Peyer's patch (tissue), 4 donors: ENCODE measurements around the gene ROR1. TPM values are rescaled to one million over a fixed set of nuclear protein-coding genes. Genes with fewer than 3 reads are reported as not detected.

Source experiments
- DNase-seq, 3 donors: peaks; one replicate each; pipeline ENCODE4 v3.0.0-alpha.2; 2017 to 2019
- H3K27ac ChIP-seq, 4 donors: fragments of 200-600 bp; sonication (generic); one replicate each; pipeline ENCODE4 v1.5.1; 2016 to 2019
- H3K27me3 ChIP-seq, 2 donors: fragments of 200-600 bp; sonication (generic); one replicate each; pipeline ENCODE4 v1.5.1; 2019
- H3K36me3 ChIP-seq, 3 donors: fragments of 200-600 bp; sonication (generic); one replicate each; pipeline ENCODE4 v1.5.1; 2016 to 2019
- H3K4me1 ChIP-seq, 4 donors: fragments of 200-600 bp; sonication (generic); one replicate each; pipeline ENCODE4 v1.5.1; 2016 to 2019
- H3K4me3 ChIP-seq, 4 donors: fragments of 200-600 bp; sonication (generic); 1 replicate in 3 of 4; 2 replicates in 1 of 4; pipeline ENCODE4 v1.5.1; 2016 to 2019; ENCODE audit warnings: mild to moderate bottlenecking in 1 of 4
- H3K9me3 ChIP-seq, 4 donors: fragments of 200-600 bp; sonication (generic); one replicate each; pipeline ENCODE4 v1.5.1; 2016 to 2019; ENCODE audit warnings: mild to moderate bottlenecking in 1 of 4
- CTCF ChIP-seq, 6 experiments: fragments of 450-650 bp in 4 of 6; fragments of 200-600 bp in 2 of 6; sonication (generic) in 1 of 6; IDR thresholded peaks; one replicate each; pipeline ENCODE4 v1.5.1; 2017 to 2019; ENCODE audit warnings: antibody characterized with exemption in 6 of 6, mild to moderate bottlenecking in 3 of 6, moderate library complexity in 1 of 6
- POLR2A ChIP-seq, 2 donors: fragments of 450-650 bp; IDR thresholded peaks; one replicate each; pipeline ENCODE4 v1.5.1; 2017; ENCODE audit warnings: antibody characterized with exemption in 2 of 2, mild to moderate bottlenecking in 2 of 2, moderate library complexity in 2 of 2
- total RNA-seq, 4 donors: library from RNA; depleted of rRNA; stranded (reverse); fragments of >200 nt; gene quantifications; one replicate each; pipeline ENCODE4 v1.1.0, GENCODE V29; 2016

ROR1 gene
- total RNA-seq, 4 donors from 2014 or later: 1.2 to 7.4 (median 4.7) TPM

- Histone ChIP-seq H3K27me3 (no peaks in the 10 kb centered on the region), H3K4me1 (peaks cover 0 to 8% (median 2%) of the 10 kb centered on the region in 4 donors), H3K27ac (no peak overlapping the region), H3K4me3 (no peak overlapping the region), H3K9me3 (no peaks in the 10 kb centered on the region), H3K36me3 (no peaks in the 10 kb centered on the region)
- TF ChIP-seq POLR2A (IDR thresholded peaks at IDR 0.05) (no peak), CTCF (IDR thresholded peaks at IDR 0.05) (no peak)
- DNase-seq: no peak
Measured at GRCh38 chr1:63924600-63924999, 150.8 kb downstream of the ROR1 start.

- H3K4me3 ChIP-seq: no peak overlapping the region
- no peaks in the 10 kb centered on the region for H3K27me3 ChIP-seq
- DNase-seq: no peak
- H3K36me3 ChIP-seq: no peaks in the 10 kb centered on the region
- H3K27ac ChIP-seq: no peak overlapping the region
- TF ChIP-seq POLR2A (IDR thresholded peaks at IDR 0.05) (no peak), CTCF (IDR thresholded peaks at IDR 0.05) (no peak)
- no peaks in the 10 kb centered on the region for H3K9me3 ChIP-seq
- no peaks in the 10 kb centered on the region for H3K4me1 ChIP-seq
Measured at GRCh38 chr1:63928186-63929105, 154.6 kb downstream of the ROR1 start.

- no peak overlapping the region for H3K27ac ChIP-seq
Measured at GRCh38 chr1:63929106-63929478, 155.3 kb downstream of the ROR1 start.

GRCh38 chr1:63931468-63931867, 157.7 kb downstream of the ROR1 start:
- no peak overlapping the region for H3K27ac ChIP-seq
- no peak overlapping the region for H3K4me3 ChIP-seq
- H3K27me3 ChIP-seq: no peaks in the 10 kb centered on the region
- H3K36me3 ChIP-seq: no peaks in the 10 kb centered on the region
- no peaks in the 10 kb centered on the region for H3K9me3 ChIP-seq
- no peak for DNase-seq
- no peaks in the 10 kb centered on the region for H3K4me1 ChIP-seq
- TF ChIP-seq CTCF (IDR thresholded peaks at IDR 0.05): no peak
- no peak for TF ChIP-seq POLR2A (IDR thresholded peaks at IDR 0.05)

More at GRCh38 chr1:63929106-63929478, 155.3 kb downstream of the ROR1 start:
- TF ChIP-seq POLR2A (IDR thresholded peaks at IDR 0.05) (no peak), CTCF (IDR thresholded peaks at IDR 0.05) (no peak)
- H3K36me3 ChIP-seq: no peaks in the 10 kb centered on the region
- H3K4me3 ChIP-seq: no peak overlapping the region
- no peak for DNase-seq
- no peaks in the 10 kb centered on the region for H3K27me3 ChIP-seq
- no peaks in the 10 kb centered on the region for H3K4me1 ChIP-seq
- no peaks in the 10 kb centered on the region for H3K9me3 ChIP-seq

- no peak for DNase-seq
- no peak overlapping the region for H3K4me3 ChIP-seq
- H3K4me1 ChIP-seq: no peaks in the 10 kb centered on the region
- TF ChIP-seq CTCF (IDR thresholded peaks at IDR 0.05) (no peak), POLR2A (IDR thresholded peaks at IDR 0.05) (no peak)
- no peaks in the 10 kb centered on the region for H3K36me3 ChIP-seq
- H3K9me3 ChIP-seq: no peaks in the 10 kb centered on the region
- H3K27me3 ChIP-seq: no peaks in the 10 kb centered on the region
- H3K27ac ChIP-seq: no peak overlapping the region
Measured at GRCh38 chr1:63934697-63935096, 160.9 kb downstream of the ROR1 start.
